IMR-90 (cell line): ENCODE data around the gene PIGA. TPM values are rescaled to one million over a fixed set of nuclear protein-coding genes. Genes with fewer than 3 reads are reported as not detected.

ENCODE experiments used
- ATAC-seq: fragments of 200-7000 bp; cut with Tn5 transposase; 2 replicates; pipeline ENCODE4 v1.9.1; 2020; ENCODE audit warnings: low read depth, mild to moderate bottlenecking, moderate library complexity
- BruUV-seq: library from RNA; stranded (reverse); fragments of 400-500 nt; replicated peaks from 2 replicates; lab custom pipeline; 2021; lab: Mats Ljungman, UMichigan
- CTCF ChIA-PET: fragments of 300-600 bp; formaldehyde crosslinking; extraction: SDS; loops from one replicate; lab custom pipeline; 2021; ENCODE audit warnings: antibody characterized with exemption; lab: Yijun Ruan, JAX
- POLR2A ChIA-PET: fragments of 300-600 bp; sonication (Branson Sonifier 250); formaldehyde crosslinking; loops from one replicate; lab custom pipeline; 2022; ENCODE audit warnings: antibody characterized with exemption; ENCODE audit not compliant: unreplicated experiment; lab: Charles Lee
- DNase-seq: peaks from one replicate; pipeline ENCODE4 v3.0.0; 2013
- H2AFZ ChIP-seq: replicated peaks from 2 replicates; pipeline ENCODE3; 2013; ENCODE audit warnings: low read length, mild to moderate bottlenecking; ENCODE audit not compliant: poor library complexity
- H2AK5ac ChIP-seq: 2 replicates; pipeline ENCODE4 v1.6.1; 2013; ENCODE audit warnings: low read depth, low read length, inconsistent platforms
- H2AK9ac ChIP-seq: replicated peaks from 2 replicates; pipeline ENCODE3; 2013; ENCODE audit warnings: mild to moderate bottlenecking, low read depth, low read length, moderate library complexity; ENCODE audit not compliant: poor library complexity
- H2BK120ac ChIP-seq: 2 replicates; pipeline ENCODE4 v1.6.1; 2013; ENCODE audit warnings: low read depth, low read length, inconsistent platforms
- H2BK15ac ChIP-seq: 3 replicates; pipeline ENCODE4 v1.6.1; 2013; ENCODE audit warnings: low read depth, low read length, inconsistent platforms
- H2BK20ac ChIP-seq: 2 replicates; pipeline ENCODE4 v1.6.1; 2013; ENCODE audit warnings: low read depth, mild to moderate bottlenecking, inconsistent platforms, low read length, moderate library complexity
- H2BK5ac ChIP-seq: 2 replicates; pipeline ENCODE4 v1.6.1; 2013; ENCODE audit warnings: mild to moderate bottlenecking, low read depth, low read length, inconsistent platforms; ENCODE audit not compliant: poor library complexity, severe bottlenecking
- H3K14ac ChIP-seq: replicated peaks from 2 replicates; pipeline ENCODE4 v1.6.1; 2013; ENCODE audit warnings: low read depth, low read length, inconsistent platforms
- H3K18ac ChIP-seq: 2 replicates; pipeline ENCODE4 v1.6.1; 2013; ENCODE audit warnings: low read depth, low read length, control low read depth
- H3K23ac ChIP-seq: 2 replicates; pipeline ENCODE4 v1.6.1; 2013; ENCODE audit warnings: low read depth, low read length, inconsistent platforms
- H3K27ac ChIP-seq: 2 replicates; pipeline ENCODE4 v1.5.1; 2013; ENCODE audit warnings: mild to moderate bottlenecking, control low read depth, low read length; ENCODE audit not compliant: insufficient read depth
- H3K27me3 ChIP-seq: 2 replicates; pipeline ENCODE4 v1.6.1; 2013; ENCODE audit warnings: low read length; ENCODE audit not compliant: control insufficient read depth, insufficient read depth
- H3K36me3 ChIP-seq: 2 replicates; pipeline ENCODE4 v1.6.1; 2013; ENCODE audit warnings: low read length, mixed read lengths; ENCODE audit not compliant: control insufficient read depth, insufficient read depth
- H3K4ac ChIP-seq: 2 replicates; pipeline ENCODE4 v1.6.1; 2013; ENCODE audit warnings: low read depth, low read length, inconsistent platforms
- H3K4me1 ChIP-seq: 2 replicates; pipeline ENCODE4 v1.6.1; 2013; ENCODE audit warnings: low read length, mixed read lengths; ENCODE audit not compliant: control insufficient read depth, insufficient read depth
- H3K4me2 ChIP-seq: 2 replicates; pipeline ENCODE4 v1.6.1; 2013; ENCODE audit warnings: low read depth, mild to moderate bottlenecking, control low read depth, low read length, moderate library complexity
- H3K4me3 ChIP-seq: 2 replicates; pipeline ENCODE4 v1.5.1; 2013; ENCODE audit warnings: low read depth, mild to moderate bottlenecking, control low read depth, low read length, moderate library complexity; ENCODE audit not compliant: insufficient read depth
- H3K56ac ChIP-seq: 2 replicates; pipeline ENCODE4 v1.6.1; 2013; ENCODE audit warnings: low read length, inconsistent platforms; ENCODE audit not compliant: insufficient read depth; ENCODE audit errors: extremely low read depth
- H3K79me1 ChIP-seq, 2 experiments: 2 replicates each; pipeline ENCODE4 v1.6.1; 2013; ENCODE audit warnings: low read length in 2 of 2, inconsistent platforms in 1 of 2, low read depth in 1 of 2
- H3K9ac ChIP-seq: 2 replicates; pipeline ENCODE4 v1.6.1; 2013; ENCODE audit warnings: low read depth, low read length, control low read depth
- H3K9me1 ChIP-seq: 2 replicates; pipeline ENCODE4 v1.6.1; 2013; ENCODE audit warnings: low read length, inconsistent platforms; ENCODE audit not compliant: insufficient read depth
- H3K9me3 ChIP-seq: 2 replicates; pipeline ENCODE4 v1.6.1; 2013; ENCODE audit warnings: low read length; ENCODE audit not compliant: control insufficient read depth, insufficient read depth
- H4K20me1 ChIP-seq: 2 replicates; pipeline ENCODE4 v1.6.1; 2013; ENCODE audit warnings: low read length, inconsistent platforms; ENCODE audit not compliant: insufficient read depth
- H4K5ac ChIP-seq: 2 replicates; pipeline ENCODE4 v1.6.1; 2013; ENCODE audit warnings: mild to moderate bottlenecking, low read depth, low read length, control low read depth
- H4K8ac ChIP-seq, 2 experiments: 2 replicates each; pipeline ENCODE4 v1.6.1; 2013; ENCODE audit warnings: low read depth in 2 of 2, low read length in 2 of 2, control low read depth in 1 of 2, inconsistent platforms in 1 of 2
- H4K91ac ChIP-seq: 2 replicates; pipeline ENCODE4 v1.6.1; 2013; ENCODE audit warnings: low read depth, low read length, inconsistent platforms; ENCODE audit not compliant: insufficient read depth
- CEBPB ChIP-seq: IDR thresholded peaks from 2 replicates; pipeline ENCODE4 v1.6.1; 2012; ENCODE audit warnings: low read depth, low read length, improper control_type of control experiment
- FOS ChIP-seq: fragments of 150-350 bp; IDR thresholded peaks from 2 replicates; pipeline ENCODE4 v1.6.1; 2016; ENCODE audit warnings: low read depth, low read length
- RFX5 ChIP-seq: IDR thresholded peaks from 2 replicates; pipeline ENCODE4 v1.8.0; 2012; ENCODE audit warnings: low read depth, mild to moderate bottlenecking, low read length, moderate library complexity
- WGBS, 2 experiments: methylation state at CpG; one replicate each; pipeline versions ENCODE4 v1.1.5 to v1.1.7; 2013; ENCODE audit warnings: missing lambda C conversion rate in 2 of 2; ENCODE audit not compliant: insufficient read length in 1 of 2; ENCODE audit errors: extremely low coverage in 2 of 2; 5-methylcytosine and 5-hydroxymethylcytosine counted together
- dilution Hi-C: fragments of 300-500 bp; cut with HindIII; formaldehyde crosslinking; loops from one replicate; pipeline ENCODE4 v1.14.3; 2018; ENCODE audit warnings: low sequenced_read_pairs; ENCODE audit not compliant: unreplicated experiment
- in situ Hi-C: fragments of 300-500 bp; cut with MboI; formaldehyde crosslinking; loops from 3 replicates; pipeline ENCODE4 v1.14.3; 2019; ENCODE audit warnings: low sequenced_read_pairs, inconsistent platforms, mixed read lengths
- intact Hi-C: fragments of 100-400 bp; cut with micrococcal nuclease; formaldehyde crosslinking; loops from 2 replicates; pipeline ENCODE4 v1.10.0; 2022
- polyA plus RNA-seq, 3 experiments: library from polyadenylated mRNA; depleted of rRNA; stranded (reverse); fragments of >200 nt; gene quantifications; 2 replicates each; pipeline ENCODE4 v1.2.3, GENCODE V29; 2012; ENCODE audit warnings: low replicate concordance in 1 of 3
- total RNA-seq: library from RNA; depleted of rRNA; stranded (reverse); fragments of >200 nt; gene quantifications from 2 replicates; pipeline ENCODE4 v1.2.3, GENCODE V29; 2012
- TF ChIP-seq, protein P1 (sequence below): conservative IDR thresholded peaks from 2 replicates; pipeline ENCODE4 v1.5.1; 2012; ENCODE audit warnings: mild to moderate bottlenecking, low read depth, low read length, improper control_type of control experiment
- TF ChIP-seq, protein P2 (sequence below): fragments of 150-350 bp; IDR thresholded peaks from 2 replicates; pipeline ENCODE4 v1.6.1; 2017; ENCODE audit warnings: mild to moderate bottlenecking, antibody characterized with exemption, low read length, low read depth

PIGA gene
- total and polyA plus RNA-seq, 2 of the 4 experiments (the other 2 are of a cell fraction) = 3.4 to 9.1 TPM

DNA sequence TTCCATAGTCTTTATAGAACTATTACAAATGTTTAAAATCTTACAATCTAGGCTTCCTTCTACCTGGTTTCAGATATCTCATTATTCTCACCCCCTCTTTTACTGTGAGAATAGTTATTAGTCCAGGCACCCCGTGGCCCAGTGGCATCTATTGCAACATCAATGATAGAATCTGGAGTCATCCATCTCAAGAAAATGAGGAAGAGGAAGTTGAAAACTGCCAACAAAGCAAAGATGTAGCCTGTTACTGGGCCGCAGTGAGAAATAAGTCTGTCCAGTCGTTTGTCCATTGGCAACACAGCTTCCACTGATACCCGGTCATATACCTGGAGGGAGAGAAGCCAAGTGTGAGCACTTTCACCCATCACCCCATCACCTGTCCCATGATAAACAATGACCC, 13.9 kb downstream of the PIGA start:
- Histone ChIP-seq H2AK5ac (no peak overlapping the region), H3K9ac (no peak overlapping the region), H3K9me1 (no peaks in the 10 kb centered on the region), H3K9me3 (no peaks in the 10 kb centered on the region), H2AFZ (no peak overlapping the region), H3K4me2 (no peak overlapping the region), H4K8ac (no peak overlapping the region), H2BK120ac (no peak overlapping the region), H2AK9ac (no peak overlapping the region), H3K4me1 (no peaks in the 10 kb centered on the region), H4K91ac (no peak overlapping the region), H2BK15ac (no peak overlapping the region), H3K27me3 (no peaks in the 10 kb centered on the region), H2BK5ac (no peak overlapping the region), H3K4me3 (no peak overlapping the region), H3K27ac (no peak overlapping the region), H3K36me3 (no peaks in the 10 kb centered on the region), H3K23ac (no peak overlapping the region), H4K20me1 (no peaks in the 10 kb centered on the region), H2BK20ac (no peak overlapping the region), H3K79me1 (no peaks in the 10 kb centered on the region), H3K56ac (no peak overlapping the region), H3K18ac (no peak overlapping the region), H4K5ac (no peak overlapping the region), H3K4ac (no peak overlapping the region), H3K14ac (no peak overlapping the region)
- no CpG with 5 or more reads among the region's 4 CpGs for WGBS, 2 experiments
- no TSS peak for BruUV-seq
- POLR2A ChIA-PET = no interaction called here
- TF ChIP-seq, protein P1, sequence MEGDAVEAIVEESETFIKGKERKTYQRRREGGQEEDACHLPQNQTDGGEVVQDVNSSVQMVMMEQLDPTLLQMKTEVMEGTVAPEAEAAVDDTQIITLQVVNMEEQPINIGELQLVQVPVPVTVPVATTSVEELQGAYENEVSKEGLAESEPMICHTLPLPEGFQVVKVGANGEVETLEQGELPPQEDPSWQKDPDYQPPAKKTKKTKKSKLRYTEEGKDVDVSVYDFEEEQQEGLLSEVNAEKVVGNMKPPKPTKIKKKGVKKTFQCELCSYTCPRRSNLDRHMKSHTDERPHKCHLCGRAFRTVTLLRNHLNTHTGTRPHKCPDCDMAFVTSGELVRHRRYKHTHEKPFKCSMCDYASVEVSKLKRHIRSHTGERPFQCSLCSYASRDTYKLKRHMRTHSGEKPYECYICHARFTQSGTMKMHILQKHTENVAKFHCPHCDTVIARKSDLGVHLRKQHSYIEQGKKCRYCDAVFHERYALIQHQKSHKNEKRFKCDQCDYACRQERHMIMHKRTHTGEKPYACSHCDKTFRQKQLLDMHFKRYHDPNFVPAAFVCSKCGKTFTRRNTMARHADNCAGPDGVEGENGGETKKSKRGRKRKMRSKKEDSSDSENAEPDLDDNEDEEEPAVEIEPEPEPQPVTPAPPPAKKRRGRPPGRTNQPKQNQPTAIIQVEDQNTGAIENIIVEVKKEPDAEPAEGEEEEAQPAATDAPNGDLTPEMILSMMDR = no peak
- TF ChIP-seq FOS (no peak), CEBPB (peak; percentile 31; the same call in 1 of the 2 replicates), RFX5 (no peak)
- TF ChIP-seq, protein P2, sequence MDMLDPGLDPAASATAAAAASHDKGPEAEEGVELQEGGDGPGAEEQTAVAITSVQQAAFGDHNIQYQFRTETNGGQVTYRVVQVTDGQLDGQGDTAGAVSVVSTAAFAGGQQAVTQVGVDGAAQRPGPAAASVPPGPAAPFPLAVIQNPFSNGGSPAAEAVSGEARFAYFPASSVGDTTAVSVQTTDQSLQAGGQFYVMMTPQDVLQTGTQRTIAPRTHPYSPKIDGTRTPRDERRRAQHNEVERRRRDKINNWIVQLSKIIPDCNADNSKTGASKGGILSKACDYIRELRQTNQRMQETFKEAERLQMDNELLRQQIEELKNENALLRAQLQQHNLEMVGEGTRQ = no peak
- DNase-seq (no peak), ATAC-seq (no peak)
- CTCF ChIA-PET = interaction anchor here (1.1 kb wide), 1 partner anchor 12 kb away, joined by 3 read pairs; no protein-coding TSS in a partner anchor
- intact Hi-C loops (no loop called here), dilution Hi-C loops (no loop called here), in situ Hi-C loops (no loop called here)
